Measurements from ENCODE around the gene STRN3. TPM values are rescaled to one million over a fixed set of nuclear protein-coding genes. Genes with fewer than 3 reads are reported as not detected.

The STRN3 gene
- total RNA-seq (2021) (40.2 and 44.2 TPM in 2 replicates), Bru-seq, nascent RNA (percentile 93 among the genes with signal in this experiment), BruChase-seq, experiment 1, labeled RNA remaining after a 2-hour chase (percentile 91 among the genes with signal in this experiment), BruChase-seq, experiment 2, labeled RNA remaining after a 6-hour chase (percentile 92 among the genes with signal in this experiment)
- long read RNA-seq, transcript STRN3-201 (16 exons, 3,970 nt): major isoform, 10 of 40 reads
- long read RNA-seq, partial matches to known transcripts: 1 of 40 reads
- long read RNA-seq, other reads (novel, unspliced or antisense): 26 of 40 reads

GRCh38 chr14:31026077-31026449 is at the start of gene STRN3:
Gene STRN3, minus strand, starts transcription at chr14:31026379. Its CDS starts 194 bp downstream, at chr14:31026185.
- intact Hi-C loops (cut with micrococcal nuclease; ENCODE audit: unreplicated experiment): no loop called here
- H3K27me3 ChIP-seq (replicated peaks; ENCODE audit: insufficient read depth, low read depth, low read length, poor library complexity): no peaks in the 10 kb centered on the region
- H3K4me3 ChIP-seq (ENCODE audit: low read depth, low read length, poor library complexity, severe bottlenecking): peak within 1 kb of the TSS; percentile 99
- ChIA-PET CTCF (no interaction called here), POLR2A (ENCODE audit: low non-redundant PET) (interaction anchor here (0.7 kb wide), 2 partner anchors 113 to 183 kb away, joined by 3 read pairs; no protein-coding TSS in a partner anchor)
- H3K36me3 ChIP-seq (ENCODE audit: insufficient read depth, low read length, poor library complexity, severe bottlenecking): peaks cover 8% of the 10 kb centered on the region
- H3K4me1 ChIP-seq (ENCODE audit: insufficient read depth, low read length, poor library complexity, severe bottlenecking): peaks cover 17% of the 10 kb centered on the region
- no TSS peak for BruUV-seq (replicated peaks)
- TF ChIP-seq EZH2 (IDR thresholded peaks at IDR 0.05; ENCODE audit: borderline replicate concordance, low read depth, low read length, poor library complexity, severe bottlenecking) (no peak), CTCF (conservative IDR thresholded peaks at IDR 0.05; ENCODE audit: low read depth, low read length) (no peak)
- peak within 1 kb of the TSS; percentile 99 for H3K27ac ChIP-seq (ENCODE audit: low read depth, low read length, poor library complexity, severe bottlenecking)
- no peak for DNase-seq (ENCODE audit: low spot score)
- no peaks in the 10 kb centered on the region for H3K9me3 ChIP-seq (ENCODE audit: low read depth, low read length, poor library complexity, severe bottlenecking)

GRCh38 chr14:31075144-31075543 is 49.0 kb upstream of the STRN3 start:
- Histone ChIP-seq H3K4me3 (ENCODE audit: low read depth, low read length, poor library complexity, severe bottlenecking) (no peak overlapping the region), H3K9me3 (ENCODE audit: low read depth, low read length, poor library complexity, severe bottlenecking) (no peaks in the 10 kb centered on the region), H3K4me1 (ENCODE audit: insufficient read depth, low read length, poor library complexity, severe bottlenecking) (no peaks in the 10 kb centered on the region), H3K36me3 (ENCODE audit: insufficient read depth, low read length, poor library complexity, severe bottlenecking) (no peaks in the 10 kb centered on the region), H3K27me3 (replicated peaks; ENCODE audit: insufficient read depth, low read depth, low read length, poor library complexity) (no peaks in the 10 kb centered on the region), H3K27ac (ENCODE audit: low read depth, low read length, poor library complexity, severe bottlenecking) (no peak overlapping the region)
- intact Hi-C loops (cut with micrococcal nuclease; ENCODE audit: unreplicated experiment): no loop called here
- ChIA-PET CTCF (no interaction called here), POLR2A (ENCODE audit: low non-redundant PET) (no interaction called here)
- no TSS peak for BruUV-seq (replicated peaks)
- TF ChIP-seq CTCF (conservative IDR thresholded peaks at IDR 0.05; ENCODE audit: low read depth, low read length) (no peak), EZH2 (IDR thresholded peaks at IDR 0.05; ENCODE audit: borderline replicate concordance, low read depth, low read length, poor library complexity, severe bottlenecking) (no peak)
- DNase-seq (ENCODE audit: low spot score): no peak

GRCh38 chr14:31071151-31071550 is 45.0 kb upstream of the STRN3 start:
- H3K4me1 ChIP-seq (ENCODE audit: insufficient read depth, low read length, poor library complexity, severe bottlenecking): no peaks in the 10 kb centered on the region
- H3K9me3 ChIP-seq (ENCODE audit: low read depth, low read length, poor library complexity, severe bottlenecking): no peaks in the 10 kb centered on the region
- no peak overlapping the region for H3K4me3 ChIP-seq (ENCODE audit: low read depth, low read length, poor library complexity, severe bottlenecking)
- no peak for DNase-seq (ENCODE audit: low spot score)
- no peaks in the 10 kb centered on the region for H3K27me3 ChIP-seq (replicated peaks; ENCODE audit: insufficient read depth, low read depth, low read length, poor library complexity)
- no TSS peak for BruUV-seq (replicated peaks)
- no peaks in the 10 kb centered on the region for H3K36me3 ChIP-seq (ENCODE audit: insufficient read depth, low read length, poor library complexity, severe bottlenecking)
- TF ChIP-seq CTCF (conservative IDR thresholded peaks at IDR 0.05; ENCODE audit: low read depth, low read length): no peak
- no peak for TF ChIP-seq EZH2 (IDR thresholded peaks at IDR 0.05; ENCODE audit: borderline replicate concordance, low read depth, low read length, poor library complexity, severe bottlenecking)
- ChIA-PET POLR2A (ENCODE audit: low non-redundant PET) (no interaction called here), CTCF (no interaction called here)
- no peak overlapping the region for H3K27ac ChIP-seq (ENCODE audit: low read depth, low read length, poor library complexity, severe bottlenecking)
- intact Hi-C loops (cut with micrococcal nuclease; ENCODE audit: unreplicated experiment): no loop called here
